Measurements from ENCODE around the gene SAT1. TPM values are rescaled to one million over a fixed set of nuclear protein-coding genes. Genes with fewer than 3 reads are reported as not detected.

SAT1 gene
- total RNA-seq, 1 experiment from 2014 or later, result 55.2 TPM

- H3K36me3 Mint-ChIP-seq (ENCODE audit: insufficient read depth in 1 of 3, low read depth in 3 of 3), result no peaks in the 10 kb centered on the region
- Histone ChIP-seq H3K27ac (ENCODE audit: insufficient read length, low read depth, low read length) (no peak overlapping the region), H2BK120ac (ENCODE audit: low read depth, low read length, poor library complexity, severe bottlenecking) (no peak overlapping the region), H3K23me2 (ENCODE audit: insufficient read length, low read depth, low read length, poor library complexity, severe bottlenecking) (no peaks in the 10 kb centered on the region), H3K79me1 (ENCODE audit: insufficient read depth, low read depth, low read length, poor library complexity, severe bottlenecking) (no peaks in the 10 kb centered on the region), H3K56ac (ENCODE audit: insufficient read length, low read depth, low read length) (no peak overlapping the region), H3K27me3 (ENCODE audit: insufficient read depth, low read length) (no peaks in the 10 kb centered on the region), H4K91ac (ENCODE audit: insufficient read length, low read depth, low read length) (no peak overlapping the region), H2BK12ac (ENCODE audit: insufficient read length, low read depth, low read length) (no peak overlapping the region), H2BK15ac (ENCODE audit: low read depth, low read length) (no peak overlapping the region), H3K14ac (ENCODE audit: insufficient read depth, low read length) (no peak overlapping the region), H4K8ac (replicated peaks; ENCODE audit: insufficient read length, low read depth, low read length) (no peak overlapping the region), H2AFZ (ENCODE audit: low read length) (no peak overlapping the region), H4K5ac (ENCODE audit: insufficient read length, low read depth, low read length) (no peak overlapping the region), H3K79me2 (ENCODE audit: insufficient read depth, low read length) (no peaks in the 10 kb centered on the region), H3K23ac (ENCODE audit: insufficient read length, low read depth, low read length) (no peak overlapping the region), H3K9ac (ENCODE audit: extremely low read depth, insufficient read length, low read length) (no peak overlapping the region), H3K4ac (ENCODE audit: low read depth, low read length) (no peak overlapping the region), H2BK5ac (ENCODE audit: insufficient read length, low read length) (no peak overlapping the region), H3K4me2 (ENCODE audit: insufficient read depth, insufficient read length, low read length) (no peak overlapping the region), H2BK20ac (ENCODE audit: low read depth, low read length, poor library complexity, severe bottlenecking) (no peak overlapping the region), H3T11ph (ENCODE audit: low read length) (no peak overlapping the region), H4K20me1 (ENCODE audit: control insufficient read depth, insufficient read depth, insufficient read length) (no peaks in the 10 kb centered on the region), H3K4me1 (ENCODE audit: insufficient read depth, low read length) (no peaks in the 10 kb centered on the region), H3K18ac (ENCODE audit: insufficient read length, low read depth, low read length) (no peak overlapping the region), H3K9me3 (ENCODE audit: control insufficient read depth, low read depth, low read length) (no peaks in the 10 kb centered on the region), H2AK5ac (ENCODE audit: insufficient read length, low read length) (no peak overlapping the region)
- no peak for TF ChIP-seq CTCF (conservative IDR thresholded peaks at IDR 0.05)
- H3K4me1 Mint-ChIP-seq, result peaks cover 23 to 29% of the 10 kb centered on the region in 2 experiments
- no peak overlapping the region for H3K4me3 Mint-ChIP-seq
- H3K9me3 Mint-ChIP-seq, result no peaks in the 10 kb centered on the region
- no CpG with 5 or more reads among the region's 6 CpGs for WGBS (ENCODE audit: extremely low coverage, insufficient read length, low lambda C conversion rate)
- no peak for DNase-seq
- H3K27ac Mint-ChIP-seq, result peak overlapping the region in 1 of 3 experiments; percentile 74; a peak in 3 of 7 replicates
- H3K27me3 Mint-ChIP-seq (ENCODE audit: low read depth), result no peaks in the 10 kb centered on the region
Measured at GRCh38 chrX:23799469-23800065, 16.6 kb downstream of the SAT1 start.

Measured in H9 (cell line).